ENCODE results near the gene ANAPC4. TPM values are rescaled to one million over a fixed set of nuclear protein-coding genes. Genes with fewer than 3 reads are reported as not detected.

Gene ANAPC4
- total and polyA plus RNA-seq, 2 experiments from 2014 or later = 18.6 to 23.1 TPM

- no peaks in the 10 kb centered on the region for H3K27me3 ChIP-seq
- no peaks in the 10 kb centered on the region for H3K9me3 ChIP-seq (ENCODE audit: low read depth)
- no peak for DNase-seq (ENCODE audit: low spot score)
- H3K4me2 ChIP-seq = no peak overlapping the region
- TF ChIP-seq EZH2 (IDR thresholded peaks at IDR 0.05; ENCODE audit: borderline replicate concordance) = no peak
- no peak for TF ChIP-seq EZH2phosphoT487 (IDR thresholded peaks at IDR 0.05; ENCODE audit: low read depth, severe bottlenecking, unreplicated experiment)
- TF ChIP-seq CTCF (IDR thresholded peaks at IDR 0.05; ENCODE audit: poor library complexity) = no peak
- H3K79me2 ChIP-seq = no peaks in the 10 kb centered on the region
- H3K4me3 ChIP-seq = no peak overlapping the region
- no peak overlapping the region for H2AFZ ChIP-seq
- no peaks in the 10 kb centered on the region for H4K20me1 ChIP-seq (ENCODE audit: insufficient read depth, poor library complexity, severe bottlenecking)
- no peaks in the 10 kb centered on the region for H3K36me3 ChIP-seq (replicated peaks; ENCODE audit: insufficient read depth, low read depth)
- no peaks in the 10 kb centered on the region for H3K9me2 ChIP-seq (replicated peaks; ENCODE audit: insufficient read depth)
- 92% methylated on average over 5 of the region's 5 CpGs for WGBS (ENCODE audit: low lambda C conversion rate, missing lambda C conversion rate)
- H3K27ac ChIP-seq = no peak overlapping the region
- no peaks in the 10 kb centered on the region for H3K4me1 ChIP-seq (ENCODE audit: insufficient read depth)
Observed at GRCh38 chr4:25406081-25406692, 29.1 kb downstream of the ANAPC4 start.

GRCh38 chr4:25410820-25411529 lies 33.9 kb downstream of the ANAPC4 start:
- no peaks in the 10 kb centered on the region for H3K79me2 ChIP-seq
- 95% methylated on average over 4 of the region's 4 CpGs for WGBS (ENCODE audit: low lambda C conversion rate, missing lambda C conversion rate)
- DNase-seq (ENCODE audit: low spot score) = no peak
- TF ChIP-seq EZH2phosphoT487 (IDR thresholded peaks at IDR 0.05; ENCODE audit: low read depth, severe bottlenecking, unreplicated experiment) (no peak), EZH2 (IDR thresholded peaks at IDR 0.05; ENCODE audit: borderline replicate concordance) (no peak), CTCF (IDR thresholded peaks at IDR 0.05; ENCODE audit: poor library complexity) (no peak)
- no peak overlapping the region for H3K4me2 ChIP-seq
- H3K27me3 ChIP-seq = no peaks in the 10 kb centered on the region
- no peaks in the 10 kb centered on the region for H4K20me1 ChIP-seq (ENCODE audit: insufficient read depth, poor library complexity, severe bottlenecking)
- H3K4me1 ChIP-seq (ENCODE audit: insufficient read depth) = no peaks in the 10 kb centered on the region
- peaks cover 5% of the 10 kb centered on the region for H3K36me3 ChIP-seq (replicated peaks; ENCODE audit: insufficient read depth, low read depth)
- H3K27ac ChIP-seq = no peak overlapping the region
- no peaks in the 10 kb centered on the region for H3K9me3 ChIP-seq (ENCODE audit: low read depth)
- no peak overlapping the region for H2AFZ ChIP-seq
- no peak overlapping the region for H3K4me3 ChIP-seq
- H3K9me2 ChIP-seq (replicated peaks; ENCODE audit: insufficient read depth) = no peaks in the 10 kb centered on the region

GRCh38 chr4:25413261-25413660 lies 36.2 kb downstream of the ANAPC4 start:
- DNase-seq (ENCODE audit: low spot score) = no peak
- no peak for TF ChIP-seq EZH2phosphoT487 (IDR thresholded peaks at IDR 0.05; ENCODE audit: low read depth, severe bottlenecking, unreplicated experiment)
- TF ChIP-seq EZH2 (IDR thresholded peaks at IDR 0.05; ENCODE audit: borderline replicate concordance) = no peak
- no peak for TF ChIP-seq CTCF (IDR thresholded peaks at IDR 0.05; ENCODE audit: poor library complexity)
- H3K27ac ChIP-seq = no peak overlapping the region
- no peak overlapping the region for H3K4me2 ChIP-seq
- no peaks in the 10 kb centered on the region for H4K20me1 ChIP-seq (ENCODE audit: insufficient read depth, poor library complexity, severe bottlenecking)
- 45% methylated on average over 3 of the region's 3 CpGs for whole genome bisulfite sequencing (ENCODE audit: low lambda C conversion rate, missing lambda C conversion rate)
- no peak overlapping the region for H2AFZ ChIP-seq
- no peaks in the 10 kb centered on the region for H3K9me2 ChIP-seq (replicated peaks; ENCODE audit: insufficient read depth)
- no peaks in the 10 kb centered on the region for H3K27me3 ChIP-seq
- no peaks in the 10 kb centered on the region for H3K4me1 ChIP-seq (ENCODE audit: insufficient read depth)
- no peak overlapping the region for H3K4me3 ChIP-seq
- no peaks in the 10 kb centered on the region for H3K79me2 ChIP-seq
- H3K36me3 ChIP-seq (replicated peaks; ENCODE audit: insufficient read depth, low read depth) = peaks cover 5% of the 10 kb centered on the region
- H3K9me3 ChIP-seq (ENCODE audit: low read depth) = no peaks in the 10 kb centered on the region

All from hepatocyte (in vitro differentiated cells).